ENCODE measurements around the gene MYO5A.

Gene MYO5A

GRCh38 chr15:52281085-52282035, 247.3 kb downstream of the MYO5A start:
- H3K4me3 ChIP-seq (ENCODE audit: low read depth, low read length) = no peak overlapping the region
- no peak for TF ChIP-seq CTCF (IDR thresholded peaks at IDR 0.05; ENCODE audit: low read depth, low read length)

- TF ChIP-seq CTCF (IDR thresholded peaks at IDR 0.05; ENCODE audit: low read depth, low read length) = no peak
- no peak overlapping the region for H3K4me3 ChIP-seq (ENCODE audit: low read depth, low read length)
These were observed 248.2 kb downstream of the MYO5A start for GRCh38 chr15:52280326-52281084.

GRCh38 chr15:52278636-52279367, 249.9 kb downstream of the MYO5A start:
- no peak overlapping the region for H3K4me3 ChIP-seq (ENCODE audit: low read depth, low read length)
- no peak for TF ChIP-seq CTCF (IDR thresholded peaks at IDR 0.05; ENCODE audit: low read depth, low read length)

- no peak for TF ChIP-seq CTCF (IDR thresholded peaks at IDR 0.05; ENCODE audit: low read depth, low read length)
- H3K4me3 ChIP-seq (ENCODE audit: low read depth, low read length) = no peak overlapping the region
These were observed 250.5 kb downstream of the MYO5A start for GRCh38 chr15:52278135-52278534.

- no peak for TF ChIP-seq CTCF (IDR thresholded peaks at IDR 0.05; ENCODE audit: low read depth, low read length)
- no peak overlapping the region for H3K4me3 ChIP-seq (ENCODE audit: low read depth, low read length)
These were observed 251.1 kb downstream of the MYO5A start for GRCh38 chr15:52277575-52277974.

- no peak overlapping the region for H3K4me3 ChIP-seq (ENCODE audit: low read depth, low read length)
- no peak for TF ChIP-seq CTCF (IDR thresholded peaks at IDR 0.05; ENCODE audit: low read depth, low read length)
These were observed 252.4 kb downstream of the MYO5A start for GRCh38 chr15:52276256-52276770.

Data from WI38 (cell line).